Heart right ventricle (tissue), 16 donors: Measurements from ENCODE around the gene MARK3. TPM values are rescaled to one million over a fixed set of nuclear protein-coding genes. Genes with fewer than 3 reads are reported as not detected.

ENCODE experiments used
- ATAC-seq, 8 donors: fragments of 200-7000 bp; cut with Tn5 transposase; one replicate each; pipeline ENCODE4 v1.9.1; 2020; ENCODE audit warnings: mild to moderate bottlenecking in 8 of 8, moderate library complexity in 8 of 8, moderate number of reproducible peaks in 1 of 8
- DNase-seq, 2 donors: peaks; one replicate each; pipeline ENCODE4 v3.0.0-alpha.2; 2020
- H3K27ac ChIP-seq, 10 donors: fragments of 200-600 bp; sonication (generic) in 2 of 10; one replicate each; pipeline versions ENCODE4 v1.5.0 to v1.8.0; 2020 to 2022; ENCODE audit warnings: mild to moderate bottlenecking in 3 of 10
- H3K27me3 ChIP-seq, 7 donors: fragments of 200-600 bp; one replicate each; pipeline ENCODE4 v1.8.0; 2021 to 2022; ENCODE audit warnings: mild to moderate bottlenecking in 2 of 7
- H3K36me3 ChIP-seq, 9 donors: fragments of 200-600 bp; sonication (generic) in 1 of 9; one replicate each; pipeline versions ENCODE4 v1.5.0 to v1.8.0; 2020 to 2022; ENCODE audit warnings: mild to moderate bottlenecking in 2 of 9
- H3K4me1 ChIP-seq, 9 donors: fragments of 200-600 bp; sonication (generic) in 1 of 9; one replicate each; pipeline versions ENCODE4 v1.5.0 to v1.8.0; 2020 to 2022; ENCODE audit warnings: mild to moderate bottlenecking in 4 of 9
- H3K4me3 ChIP-seq, 10 donors: fragments of 200-600 bp; sonication (generic) in 2 of 10; one replicate each; pipeline versions ENCODE4 v1.5.0 to v1.8.0; 2020 to 2022; ENCODE audit warnings: mild to moderate bottlenecking in 7 of 10, moderate library complexity in 2 of 10
- H3K9me3 ChIP-seq, 11 donors: fragments of 200-600 bp in 10 of 11; sonication (generic) in 2 of 11; one replicate each; pipeline versions ENCODE4 v1.5.0 to v1.8.0; 2013 to 2022; ENCODE audit warnings: mild to moderate bottlenecking in 2 of 11, control low read depth in 1 of 11, moderate library complexity in 1 of 11
- CTCF ChIP-seq, 9 donors: fragments of 200-600 bp; sonication (generic) in 2 of 9; IDR thresholded peaks; one replicate each; pipeline versions ENCODE4 v1.5.0 to v1.8.0; 2021 to 2022; ENCODE audit warnings: antibody characterized with exemption in 9 of 9, mild to moderate bottlenecking in 5 of 9, moderate library complexity in 1 of 9
- WGBS, 2 donors: extraction: QIAGEN DNeasy Blood & Tissue Kit; methylation state at CpG; one replicate each; pipeline ENCODE4 v1.1.7; 2013; ENCODE audit warnings: inconsistent platforms in 1 of 2; 5-methylcytosine and 5-hydroxymethylcytosine counted together
- intact Hi-C, 10 donors: fragments of 100-400 bp; cut with DNase I; formaldehyde crosslinking; loops; one replicate each; pipeline versions ENCODE4 v1.11.1 to v1.14.2; 2022
- polyA plus RNA-seq, 2 donors: library from polyadenylated mRNA; stranded (reverse); fragments of 200-250 nt; gene quantifications; one replicate each; pipeline ENCODE4 v1.2.3, GENCODE V29; 2013
- total RNA-seq, 10 donors: library from RNA; stranded (reverse); fragmentation: NEBNext Ultra II Directional in 3 of 10; extraction: Animal tissue kit (Norgen Biotek cat#: 25700) in 3 of 10; gene quantifications; one replicate each; pipeline versions ENCODE4 v1.2.1 to v1.2.4, GENCODE V29; 2021 to 2023
- donor health status: Arrhythmogenic right ventricular cardiomyopathy.
- donor health status: ischemic (EF 13 %, LVEDD 7.1; RV severe dilation, severe dysfunction).
- donor health status: healthy with polysubstance abuse.
- donor health status: DM: no; HTN: yes; CAD: no.
- donor health status: DM: no; HTN: no; CAD: no.
- donor health status: ischemic (EF 25% LVEDD 6.9; RV normal size, moderate dysfunction).
- donor health status: ischemic (EF 25% LVEDD 5.7; RV mildly dilated, moderate dysfunction).
- donor health status: healthy.
- donor health status: DM: yes; HTN: yes; CAD: no.
- donor health status: Ischemic cardiomyopathy.
- donor health status: ischemic (EF 35%, LVEDD 5.7; RV mildly dilated, moderate dysfunction).
- donor health status: nonischemic (EF 11% LVEDD 7.7; RV severe dilation, severe dysfunction).
- donor health status: DM: yes; HTN: yes; CAD: no.
- donor health status: PGD.
- donor health status: ischemic (EF 29% LVEDD 5.4; RV normal size, mild dysfunction).
- donor health status: nonischemic (EF 23%, LVEDD 6.1; RV moderate dilation, normal function).

MARK3 gene
- total and polyA plus RNA-seq, 12 donors = 62.3 to 246 (median 77.1) TPM

DNA sequence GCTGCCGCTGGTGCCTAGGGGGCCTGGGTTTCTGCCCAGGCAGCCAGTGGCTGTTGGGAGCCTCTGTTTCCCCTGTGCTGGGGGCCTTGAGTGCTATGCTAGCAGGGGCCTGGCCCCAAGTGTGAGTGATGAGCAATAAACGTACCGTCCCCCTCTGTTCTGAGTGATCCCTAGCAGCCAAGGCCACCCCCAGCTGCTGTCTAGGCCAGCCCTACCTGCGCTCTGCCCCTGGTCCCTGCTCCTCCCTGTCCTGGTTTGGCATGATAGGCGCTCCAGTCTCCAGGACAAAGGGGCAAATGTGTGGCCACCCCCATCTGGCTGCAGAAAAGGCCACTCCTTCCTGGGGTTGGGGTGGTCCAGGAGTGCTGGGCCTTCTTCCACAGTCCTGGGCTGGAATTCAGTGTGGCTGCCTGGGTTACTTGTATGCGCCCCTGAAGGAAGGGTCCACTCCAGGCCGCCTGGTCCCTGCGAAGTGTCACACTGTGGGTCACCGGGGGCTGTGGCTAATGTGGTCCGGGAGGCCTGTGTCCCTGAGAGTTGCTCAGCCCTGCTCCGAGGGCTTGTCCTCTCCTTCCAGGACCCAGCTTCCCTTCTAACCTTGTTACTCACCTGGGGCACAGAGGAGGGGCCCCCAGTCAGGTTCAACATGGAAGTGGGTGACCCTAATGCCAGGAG is 150.8 kb downstream of the MARK3 start:
- DNase-seq (peak in 1 of 2 donors; percentile 7), ATAC-seq (no peak)
- Histone ChIP-seq H3K27me3 (no peaks in the 10 kb centered on the region), H3K9me3 (no peaks in the 10 kb centered on the region), H3K27ac (no peak overlapping the region), H3K4me3 (no peak overlapping the region), H3K36me3 (peaks cover 0 to 31% (median 0%) of the 10 kb centered on the region in 9 donors), H3K4me1 (peaks cover 14 to 35% (median 30%) of the 10 kb centered on the region in 9 donors)
- 86 to 96% methylated on average over 11 of the region's 11 CpGs for WGBS, 2 donors
- no peak for TF ChIP-seq CTCF (IDR thresholded peaks at IDR 0.05)
- intact Hi-C loops = no loop called here

DNA sequence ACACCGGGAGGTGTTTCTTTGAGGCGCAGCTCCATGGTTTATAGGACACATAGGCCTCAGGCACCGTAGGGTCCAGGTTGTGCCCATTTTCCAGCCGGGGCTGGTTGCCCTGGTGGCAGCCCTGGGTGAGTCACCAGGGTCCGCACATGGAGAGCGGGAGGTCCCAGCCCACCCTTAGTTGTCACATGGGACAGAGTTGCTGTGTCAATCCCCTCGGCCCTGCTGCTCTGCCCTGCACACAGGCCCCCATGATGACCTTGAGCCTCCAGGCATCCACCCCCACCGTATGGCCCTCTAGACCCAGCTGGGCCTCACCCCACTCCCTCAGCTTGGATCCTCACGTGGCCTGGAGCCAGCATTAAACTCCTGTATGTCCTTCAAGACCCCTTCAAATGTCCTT is 151.5 kb downstream of the MARK3 start:
- Histone ChIP-seq H3K4me3 (no peak overlapping the region), H3K36me3 (peaks cover 0 to 31% (median 0%) of the 10 kb centered on the region in 9 donors), H3K9me3 (no peaks in the 10 kb centered on the region), H3K4me1 (peaks cover 19 to 41% (median 34%) of the 10 kb centered on the region in 9 donors), H3K27me3 (no peaks in the 10 kb centered on the region), H3K27ac (no peak overlapping the region)
- ATAC-seq (no peak), DNase-seq (no peak)
- intact Hi-C loops = no loop called here
- WGBS, 2 donors = 77 to 91% methylated on average over 9 of the region's 9 CpGs
- TF ChIP-seq CTCF (IDR thresholded peaks at IDR 0.05) = no peak

DNA sequence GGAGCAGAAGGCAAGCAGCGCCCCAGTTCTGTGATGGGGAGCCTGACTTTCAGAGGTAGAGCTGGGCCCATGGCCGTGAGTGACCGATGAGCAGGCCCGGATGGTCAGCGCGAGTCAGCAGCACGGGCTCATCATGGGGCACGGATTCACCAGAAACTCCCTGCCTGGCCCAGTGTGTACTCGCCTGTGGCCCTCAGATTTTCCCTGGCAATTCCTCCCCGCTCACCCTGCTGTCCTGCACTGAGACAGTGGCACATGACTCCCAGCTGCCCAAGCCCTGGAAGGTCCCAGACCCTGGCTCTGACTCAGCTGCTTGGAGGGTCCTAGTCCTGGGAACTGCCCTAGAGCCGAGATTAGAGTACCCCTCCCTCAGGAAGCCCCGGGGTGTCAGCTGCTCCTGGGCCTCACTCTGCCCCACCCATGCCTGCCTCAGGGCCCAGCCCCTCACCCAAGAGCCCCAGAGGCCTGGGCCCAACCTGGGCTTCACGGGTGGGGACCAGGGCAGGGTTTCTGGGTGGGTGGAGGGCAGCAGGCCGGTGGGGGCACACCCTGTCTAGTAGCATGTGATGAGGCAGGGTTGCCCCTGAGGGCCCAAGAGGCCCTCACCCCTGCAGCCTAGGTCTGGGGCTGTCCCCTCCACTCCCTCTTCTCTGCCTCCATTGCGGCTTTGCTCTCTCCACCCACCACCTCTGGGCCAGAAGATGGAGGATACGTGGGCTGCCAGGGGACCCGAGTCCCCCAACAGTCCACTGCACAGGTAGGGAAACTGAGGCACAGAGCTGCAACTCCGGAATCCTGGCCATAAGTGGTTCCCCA is 152.2 kb downstream of the MARK3 start:
- Histone ChIP-seq H3K4me1 (peaks cover 26 to 48% (median 41%) of the 10 kb centered on the region in 9 donors), H3K27ac (peak overlapping the region in 5 of 10 donors; percentile 4 to 85 (median 71)), H3K27me3 (no peaks in the 10 kb centered on the region), H3K36me3 (peaks cover 0 to 31% (median 0%) of the 10 kb centered on the region in 9 donors), H3K9me3 (no peaks in the 10 kb centered on the region), H3K4me3 (no peak overlapping the region)
- WGBS, 2 donors = 73 to 78% methylated on average over 18 of the region's 18 CpGs
- no peak for ATAC-seq
- intact Hi-C loops = no loop called here
- TF ChIP-seq CTCF (IDR thresholded peaks at IDR 0.05) = no peak
- DNase-seq = peak in 1 of 2 donors; percentile 11

GRCh38 chr14:103538291-103539055 is 153.3 kb downstream of the MARK3 start:
- Histone ChIP-seq H3K27ac (peak overlapping the region; percentile 16 to 85 (median 71)), H3K36me3 (peaks cover 0 to 22% (median 0%) of the 10 kb centered on the region in 9 donors), H3K27me3 (no peaks in the 10 kb centered on the region), H3K4me1 (peaks cover 36 to 59% (median 52%) of the 10 kb centered on the region in 9 donors), H3K9me3 (no peaks in the 10 kb centered on the region), H3K4me3 (no peak overlapping the region)
- TF ChIP-seq CTCF (IDR thresholded peaks at IDR 0.05) = no peak
- DNase-seq (peak; percentile 48 to 61), ATAC-seq (peak; percentile 17 to 60 (median 42))
- intact Hi-C loops = no loop called here
- WGBS, 2 donors = 35 to 41% methylated on average over 30 of the region's 30 CpGs
